ENCODE data around the gene SLC11A1.

SLC11A1 gene

GRCh38 chr2:218427741-218428140 is 45.7 kb downstream of the SLC11A1 start:
- no peak overlapping the region for H2AFZ ChIP-seq (ENCODE audit: low read length, unreplicated experiment)
- no peaks in the 10 kb centered on the region for H3K4me1 ChIP-seq (ENCODE audit: control insufficient read depth, insufficient read depth, low read length, unreplicated experiment)
- no peaks in the 10 kb centered on the region for H3K79me2 ChIP-seq (ENCODE audit: control insufficient read depth, insufficient read depth, low read length, unreplicated experiment)
- no peaks in the 10 kb centered on the region for H3K36me3 ChIP-seq (ENCODE audit: insufficient read depth, low read length)
- H3K27me3 ChIP-seq (ENCODE audit: insufficient read depth, low read length) = 0 out of 2 replicates have a peak, but pooled peaks cover 8% of the 10 kb centered on the region
- no peak overlapping the region for H3K4me3 ChIP-seq (ENCODE audit: low read depth, low read length)
- H3K27ac ChIP-seq (ENCODE audit: low read depth, low read length) = no peak overlapping the region

GRCh38 chr2:218428846-218429558 is 46.9 kb downstream of the SLC11A1 start:
- 0 out of 2 replicates have a peak, but pooled peaks cover 9% of the 10 kb centered on the region for H3K27me3 ChIP-seq (ENCODE audit: insufficient read depth, low read length)
- no peaks in the 10 kb centered on the region for H3K79me2 ChIP-seq (ENCODE audit: control insufficient read depth, insufficient read depth, low read length, unreplicated experiment)

GRCh38 chr2:218429911-218430692 is 48.0 kb downstream of the SLC11A1 start:
- Histone ChIP-seq H3K4me1 (ENCODE audit: control insufficient read depth, insufficient read depth, low read length, unreplicated experiment) (no peaks in the 10 kb centered on the region), H3K79me2 (ENCODE audit: control insufficient read depth, insufficient read depth, low read length, unreplicated experiment) (no peaks in the 10 kb centered on the region), H2AFZ (ENCODE audit: low read length, unreplicated experiment) (no peak overlapping the region), H3K27ac (ENCODE audit: low read depth, low read length) (no peak overlapping the region), H3K36me3 (ENCODE audit: insufficient read depth, low read length) (no peaks in the 10 kb centered on the region), H3K27me3 (ENCODE audit: insufficient read depth, low read length) (0 out of 2 replicates have a peak, but pooled peaks cover 9% of the 10 kb centered on the region), H3K4me3 (ENCODE audit: low read depth, low read length) (no peak overlapping the region)

More at GRCh38 chr2:218428846-218429558, 46.9 kb downstream of the SLC11A1 start:
- H3K36me3 ChIP-seq (ENCODE audit: insufficient read depth, low read length) = no peaks in the 10 kb centered on the region
- H3K27ac ChIP-seq (ENCODE audit: low read depth, low read length) = no peak overlapping the region
- H3K4me1 ChIP-seq (ENCODE audit: control insufficient read depth, insufficient read depth, low read length, unreplicated experiment) = no peaks in the 10 kb centered on the region
- H3K4me3 ChIP-seq (ENCODE audit: low read depth, low read length) = no peak overlapping the region
- no peak overlapping the region for H2AFZ ChIP-seq (ENCODE audit: low read length, unreplicated experiment)

- Histone ChIP-seq H3K27ac (ENCODE audit: low read depth, low read length) (no peak overlapping the region), H3K79me2 (ENCODE audit: control insufficient read depth, insufficient read depth, low read length, unreplicated experiment) (no peaks in the 10 kb centered on the region), H3K36me3 (ENCODE audit: insufficient read depth, low read length) (no peaks in the 10 kb centered on the region), H2AFZ (ENCODE audit: low read length, unreplicated experiment) (no peak overlapping the region), H3K4me1 (ENCODE audit: control insufficient read depth, insufficient read depth, low read length, unreplicated experiment) (no peaks in the 10 kb centered on the region), H3K27me3 (ENCODE audit: insufficient read depth, low read length) (0 out of 2 replicates have a peak, but pooled peaks cover 9% of the 10 kb centered on the region), H3K4me3 (ENCODE audit: low read depth, low read length) (no peak overlapping the region)
Observed at GRCh38 chr2:218430721-218431120, 48.6 kb downstream of the SLC11A1 start.

- no peak overlapping the region for H2AFZ ChIP-seq (ENCODE audit: low read length, unreplicated experiment)
- no peaks in the 10 kb centered on the region for H3K79me2 ChIP-seq (ENCODE audit: control insufficient read depth, insufficient read depth, low read length, unreplicated experiment)
- no peak overlapping the region for H3K4me3 ChIP-seq (ENCODE audit: low read depth, low read length)
- 0 out of 2 replicates have a peak, but pooled peaks cover 9% of the 10 kb centered on the region for H3K27me3 ChIP-seq (ENCODE audit: insufficient read depth, low read length)
- H3K36me3 ChIP-seq (ENCODE audit: insufficient read depth, low read length) = no peaks in the 10 kb centered on the region
- H3K27ac ChIP-seq (ENCODE audit: low read depth, low read length) = no peak overlapping the region
- no peaks in the 10 kb centered on the region for H3K4me1 ChIP-seq (ENCODE audit: control insufficient read depth, insufficient read depth, low read length, unreplicated experiment)
Observed at GRCh38 chr2:218431878-218432277, 49.8 kb downstream of the SLC11A1 start.

GRCh38 chr2:218432676-218433365 is 50.7 kb downstream of the SLC11A1 start:
- H3K4me1 ChIP-seq (ENCODE audit: control insufficient read depth, insufficient read depth, low read length, unreplicated experiment) = no peaks in the 10 kb centered on the region
- H3K36me3 ChIP-seq (ENCODE audit: insufficient read depth, low read length) = no peaks in the 10 kb centered on the region
- no peaks in the 10 kb centered on the region for H3K79me2 ChIP-seq (ENCODE audit: control insufficient read depth, insufficient read depth, low read length, unreplicated experiment)
- no peak overlapping the region for H2AFZ ChIP-seq (ENCODE audit: low read length, unreplicated experiment)
- H3K27ac ChIP-seq (ENCODE audit: low read depth, low read length) = no peak overlapping the region
- H3K27me3 ChIP-seq (ENCODE audit: insufficient read depth, low read length) = 0 out of 2 replicates have a peak, but pooled peaks cover 9% of the 10 kb centered on the region
- no peak overlapping the region for H3K4me3 ChIP-seq (ENCODE audit: low read depth, low read length)

GRCh38 chr2:218434456-218434855 is 52.4 kb downstream of the SLC11A1 start:
- Histone ChIP-seq H3K4me1 (ENCODE audit: control insufficient read depth, insufficient read depth, low read length, unreplicated experiment) (no peaks in the 10 kb centered on the region), H3K27me3 (ENCODE audit: insufficient read depth, low read length) (0 out of 2 replicates have a peak, but pooled peaks cover 9% of the 10 kb centered on the region), H3K27ac (ENCODE audit: low read depth, low read length) (no peak overlapping the region), H3K4me3 (ENCODE audit: low read depth, low read length) (no peak overlapping the region), H2AFZ (ENCODE audit: low read length, unreplicated experiment) (no peak overlapping the region), H3K79me2 (ENCODE audit: control insufficient read depth, insufficient read depth, low read length, unreplicated experiment) (no peaks in the 10 kb centered on the region), H3K36me3 (ENCODE audit: insufficient read depth, low read length) (no peaks in the 10 kb centered on the region)

- Histone ChIP-seq H2AFZ (ENCODE audit: low read length, unreplicated experiment) (no peak overlapping the region), H3K36me3 (ENCODE audit: insufficient read depth, low read length) (no peaks in the 10 kb centered on the region), H3K4me3 (ENCODE audit: low read depth, low read length) (no peak overlapping the region), H3K27ac (ENCODE audit: low read depth, low read length) (no peak overlapping the region), H3K27me3 (ENCODE audit: insufficient read depth, low read length) (0 out of 2 replicates have a peak, but pooled peaks cover 9% of the 10 kb centered on the region), H3K4me1 (ENCODE audit: control insufficient read depth, insufficient read depth, low read length, unreplicated experiment) (no peaks in the 10 kb centered on the region), H3K79me2 (ENCODE audit: control insufficient read depth, insufficient read depth, low read length, unreplicated experiment) (no peaks in the 10 kb centered on the region)
Observed at GRCh38 chr2:218435003-218435982, 53.2 kb downstream of the SLC11A1 start.

GRCh38 chr2:218436992-218437391 is 54.9 kb downstream of the SLC11A1 start:
- H3K36me3 ChIP-seq (ENCODE audit: insufficient read depth, low read length) = no peaks in the 10 kb centered on the region
- no peak overlapping the region for H3K27ac ChIP-seq (ENCODE audit: low read depth, low read length)
- 0 out of 2 replicates have a peak, but pooled peaks cover 8% of the 10 kb centered on the region for H3K27me3 ChIP-seq (ENCODE audit: insufficient read depth, low read length)
- H3K4me1 ChIP-seq (ENCODE audit: control insufficient read depth, insufficient read depth, low read length, unreplicated experiment) = no peaks in the 10 kb centered on the region
- no peak overlapping the region for H3K4me3 ChIP-seq (ENCODE audit: low read depth, low read length)
- H2AFZ ChIP-seq (ENCODE audit: low read length, unreplicated experiment) = no peak overlapping the region
- no peaks in the 10 kb centered on the region for H3K79me2 ChIP-seq (ENCODE audit: control insufficient read depth, insufficient read depth, low read length, unreplicated experiment)
